HepG2 (cell line): ENCODE data around the gene NRL. TPM values are rescaled to one million over a fixed set of nuclear protein-coding genes. Genes with fewer than 3 reads are reported as not detected.

Source experiments
- AKNA ChIP-seq: sonication (generic); formaldehyde crosslinking; IDR thresholded peaks from 2 replicates; pipeline ENCODE4 v1.4.0; 2020; ENCODE audit warnings: missing genetic modification reagents, borderline replicate concordance
- CSRNP1 ChIP-seq: sonication (generic); formaldehyde crosslinking; IDR thresholded peaks from 2 replicates; pipeline ENCODE4 v1.8.1; 2023; ENCODE audit warnings: mild to moderate bottlenecking, missing genetic modification reagents
- MIXL1 ChIP-seq: IDR thresholded peaks from 2 replicates; pipeline ENCODE4 v1.6.1; 2016
- MYPOP ChIP-seq: sonication (generic); formaldehyde crosslinking; IDR thresholded peaks from 2 replicates; pipeline ENCODE4 v1.8.1; 2023; ENCODE audit warnings: mild to moderate bottlenecking, moderate library complexity, missing genetic modification reagents
- NCOA5 ChIP-seq: sonication (generic); formaldehyde crosslinking; IDR thresholded peaks from 2 replicates; pipeline ENCODE4 v1.4.0; 2020; ENCODE audit warnings: missing genetic modification reagents
- NFIC ChIP-seq: IDR thresholded peaks from 2 replicates; pipeline ENCODE4 v1.6.1; 2012; ENCODE audit warnings: mild to moderate bottlenecking, low read length, inconsistent platforms
- PBX3 ChIP-seq: sonication (generic); formaldehyde crosslinking; IDR thresholded peaks from 2 replicates; pipeline ENCODE4 v1.8.1; 2023; ENCODE audit warnings: missing genetic modification reagents, inconsistent platforms, borderline replicate concordance
- PHB2 ChIP-seq: fragments of 450-650 bp; IDR thresholded peaks from 2 replicates; pipeline ENCODE4 v1.6.1; 2018; ENCODE audit not compliant: partially characterized antibody
- TSC22D2 ChIP-seq: sonication (generic); formaldehyde crosslinking; IDR thresholded peaks from 2 replicates; pipeline ENCODE4 v1.5.1; 2020; ENCODE audit warnings: missing genetic modification reagents, mild to moderate bottlenecking, borderline replicate concordance
- ZC3H13 ChIP-seq: sonication (generic); formaldehyde crosslinking; IDR thresholded peaks from 2 replicates; pipeline ENCODE4 v1.8.1; 2023; ENCODE audit warnings: mild to moderate bottlenecking, missing genetic modification reagents, moderate library complexity
- ZNF124 ChIP-seq: sonication (generic); formaldehyde crosslinking; IDR thresholded peaks from 2 replicates; pipeline ENCODE4 v1.4.0; 2020; ENCODE audit warnings: missing genetic modification reagents
- ZNF414 ChIP-seq: sonication (generic); formaldehyde crosslinking; IDR thresholded peaks from 2 replicates; pipeline ENCODE4 v1.5.0; 2020; ENCODE audit warnings: missing genetic modification reagents
- ZNF550 ChIP-seq: sonication (generic); formaldehyde crosslinking; IDR thresholded peaks from 2 replicates; pipeline ENCODE4 v1.4.0; 2020; ENCODE audit warnings: mild to moderate bottlenecking, missing genetic modification reagents, borderline replicate concordance
- ZNF687 ChIP-seq: sonication (generic); formaldehyde crosslinking; IDR thresholded peaks from 2 replicates; pipeline ENCODE4 v1.5.1; 2020; ENCODE audit warnings: mild to moderate bottlenecking, missing genetic modification reagents, moderate library complexity
- ZNF761 ChIP-seq: sonication (generic); formaldehyde crosslinking; conservative IDR thresholded peaks from 2 replicates; pipeline ENCODE4 v1.4.0; 2020; ENCODE audit warnings: mild to moderate bottlenecking, missing genetic modification reagents
- polyA plus RNA-seq, 8 experiments: library from polyadenylated mRNA; depleted of rRNA in 3 of 8; stranded (reverse) in 7 of 8; unstranded in 1 of 8; fragments of >200 nt; fragmentation: Illumina TruSeq in 4 of 8; extraction: Trizol in 4 of 8; gene quantifications; 2 replicates each; pipeline versions ENCODE4 v1.2.1 to v1.2.3, GENCODE V29; 2011 to 2016; ENCODE audit warnings: low read depth in 4 of 8, missing spikeins in 1 of 8, mixed read lengths in 1 of 8; ENCODE audit not compliant: insufficient read depth in 1 of 8
- total RNA-seq, 5 experiments: library from RNA; depleted of rRNA; stranded (reverse); fragments of >200 nt; fragmentation: Illumina TruSeq; extraction: Trizol; gene quantifications; 2 replicates each; pipeline ENCODE4 v1.2.3, GENCODE V29; 2016; ENCODE audit warnings: low read depth in 1 of 5

Gene NRL
- total and polyA plus RNA-seq, 2 of the 13 experiments (the other 11 are each of a cell fraction or from before 2014, with no cell fraction given) = 2.5 to 4.7 TPM

GRCh38 chr14:24057867-24058259, 56.9 kb downstream of the NRL start (continued):
- TF ChIP-seq ZNF687 (CRISPR knock-in tag) (peak; percentile 47; the same call in 1 of the 2 replicates), NFIC (no peak), AKNA (CRISPR knock-in tag) (no peak), TSC22D2 (no peak), NCOA5 (CRISPR knock-in tag) (no peak), PHB2 (no peak), MYPOP (CRISPR knock-in tag) (no peak), ZNF761 (CRISPR knock-in tag) (0 out of 2 replicates have a peak, but pooled peaks have one; percentile 55), CSRNP1 (CRISPR knock-in tag) (no peak), ZNF550 (CRISPR knock-in tag) (peak; percentile 37; the same call in 1 of the 2 replicates), ZC3H13 (no peak), ZNF414 (CRISPR knock-in tag) (0 out of 2 replicates have a peak, but pooled peaks have one; percentile 51), MIXL1 (CRISPR knock-in tag) (no peak), PBX3 (CRISPR knock-in tag) (no peak), ZNF124 (CRISPR knock-in tag) (no peak)
